GM20000 (cell line): ENCODE results near the gene CDH24.
A peak's percentile ranks its signal among the peaks of the same experiment; 100 is the strongest.

Source experiments
- DNase-seq: peaks from one replicate; pipeline ENCODE4 v3.0.0; 2012; ENCODE audit warnings: low spot score
- CTCF ChIP-seq: IDR thresholded peaks from 2 replicates; pipeline ENCODE4 v1.5.1; 2012; ENCODE audit warnings: mild to moderate bottlenecking, control low read depth; ENCODE audit errors: extremely low read depth, missing control alignments

Gene CDH24

GRCh38 chr14:23101986-23102625 is 44.8 kb upstream of the CDH24 start:
- no peak for TF ChIP-seq CTCF
- DNase-seq: no peak

- DNase-seq: no peak
- no peak for TF ChIP-seq CTCF
These were observed 44.1 kb upstream of the CDH24 start for GRCh38 chr14:23101213-23101970.

DNA sequence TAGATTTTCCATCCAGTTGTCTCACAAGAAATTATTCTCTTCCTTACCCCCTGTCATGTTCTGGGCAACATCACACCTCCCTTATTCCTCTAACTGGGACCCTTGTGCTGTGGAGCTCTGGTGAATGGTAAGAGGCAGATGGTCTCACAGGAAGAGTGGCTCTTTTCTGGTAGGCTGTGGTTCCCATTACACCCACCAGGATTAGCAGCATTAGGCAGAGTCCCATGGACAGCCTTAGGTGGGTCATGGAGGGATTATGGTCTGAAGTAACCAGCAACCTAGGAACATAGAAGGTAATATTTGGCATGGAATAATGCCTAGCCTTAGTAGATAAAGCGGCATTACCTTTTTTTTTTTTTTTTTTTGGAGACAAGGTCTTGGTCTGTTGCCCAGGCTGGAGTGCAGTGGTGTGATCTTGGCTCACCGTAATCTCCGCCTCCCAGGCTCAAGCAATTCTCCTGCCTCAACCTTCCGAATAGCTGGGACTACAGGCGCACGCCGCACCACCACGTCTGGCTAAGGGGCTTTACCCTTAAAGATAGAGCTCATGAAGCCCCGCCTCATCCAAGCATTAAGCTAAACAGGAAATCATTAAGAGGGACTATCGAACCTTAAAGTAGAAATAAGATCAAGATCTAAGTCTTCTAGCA is 42.0 kb upstream of the CDH24 start:
- TF ChIP-seq CTCF: no peak
- no peak for DNase-seq

DNA sequence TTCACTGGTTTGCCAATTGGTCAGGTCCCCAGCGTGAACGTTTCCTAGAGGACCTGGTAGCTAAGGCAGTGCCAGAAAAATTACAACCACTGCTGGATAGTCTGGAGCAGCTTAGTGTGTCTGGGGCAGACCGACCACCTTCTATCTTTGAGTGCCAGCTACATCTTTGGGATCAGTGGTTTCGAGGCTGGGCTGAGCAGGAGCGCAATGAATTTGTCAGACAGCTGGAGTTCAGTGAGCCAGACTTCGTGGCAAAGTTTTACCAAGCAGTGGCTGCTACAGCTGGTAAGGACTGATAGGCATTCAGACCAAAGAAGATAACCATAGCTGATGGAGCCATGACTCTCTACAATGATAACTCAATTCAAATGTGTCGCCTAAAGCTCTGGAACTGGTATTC is 40.5 kb upstream of the CDH24 start:
- TF ChIP-seq CTCF: no peak
- no peak for DNase-seq

GRCh38 chr14:23095196-23096108 is 38.1 kb upstream of the CDH24 start, which contains the start of gene C14orf119:
Gene C14orf119 (plus strand): TSS chr14:23095505. CDS start chr14:23097659, 2,154 bp downstream.
- DNase-seq: peak; percentile 99

DNA sequence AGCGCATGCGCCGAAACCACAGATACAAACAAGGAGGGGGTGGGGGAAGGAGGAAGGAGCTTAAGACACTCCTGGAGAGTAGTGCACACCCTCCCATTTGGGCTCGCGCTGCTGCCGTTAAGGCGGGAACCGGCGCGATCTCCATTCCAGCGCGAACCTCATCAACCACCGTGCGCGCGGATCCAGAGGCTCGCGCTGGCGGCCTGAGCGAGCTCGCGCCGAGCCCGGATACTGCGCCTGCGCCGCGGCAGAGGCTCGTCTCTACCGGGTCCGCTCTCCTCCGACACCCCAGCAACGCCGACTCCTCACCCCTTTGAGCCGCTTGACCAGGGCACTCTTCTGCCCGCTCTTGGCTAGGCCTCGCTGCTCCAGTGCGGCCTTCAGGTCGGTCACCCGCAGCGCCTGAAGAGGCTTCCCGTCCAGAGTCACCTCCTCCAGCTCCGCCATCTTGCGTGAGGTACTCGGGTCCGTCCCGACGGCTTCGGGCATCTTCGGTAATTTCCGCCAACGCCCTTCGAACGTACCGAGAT is 37.4 kb upstream of the CDH24 start, which contains the start of gene ACIN1:
Gene ACIN1, minus strand, starts transcription at position 471 of the 530 bp plus-strand sequence. Its CDS starts 24 bp downstream, at position 447.
- peak; percentile 78 for DNase-seq
- TF ChIP-seq CTCF: no peak

More at GRCh38 chr14:23095196-23096108, 38.1 kb upstream of the CDH24 start, which contains the start of gene C14orf119:
- no peak for TF ChIP-seq CTCF
